ENCODE measurements around the gene HLCS. TPM values are rescaled to one million over a fixed set of nuclear protein-coding genes. Genes with fewer than 3 reads are reported as not detected.
A peak's percentile ranks its signal among the peaks of the same experiment; 100 is the strongest.

Gene HLCS
- total RNA-seq, 1 experiment from 2014 or later: 55.9 TPM

GRCh38 chr21:36866419-36866818, 100.0 kb downstream of the HLCS start:
- no peaks in the 10 kb centered on the region for H3K9me3 ChIP-seq (ENCODE audit: low read length)
- peak overlapping the region; percentile 31 for H3K4me2 ChIP-seq (ENCODE audit: low read depth, low read length, poor library complexity, severe bottlenecking)
- no peak overlapping the region for H3K9ac ChIP-seq (ENCODE audit: low read length)
- H4K20me1 ChIP-seq (ENCODE audit: insufficient read depth, low read depth, low read length): peaks cover 12% of the 10 kb centered on the region; the same call in 1 of the 2 replicates
- no peak overlapping the region for H3K4me3 ChIP-seq (ENCODE audit: low read length)
- H2AFZ ChIP-seq (ENCODE audit: low read length): no peak overlapping the region
- H3K79me2 ChIP-seq (ENCODE audit: low read length): no peaks in the 10 kb centered on the region
- H3K27me3 ChIP-seq (ENCODE audit: low read length): no peaks in the 10 kb centered on the region
- no peaks in the 10 kb centered on the region for H3K9me2 ChIP-seq (replicated peaks; ENCODE audit: insufficient read depth, low read length)
- H3K4me1 ChIP-seq (ENCODE audit: low read length): peaks cover 15% of the 10 kb centered on the region
- no peaks in the 10 kb centered on the region for H3K36me3 ChIP-seq (ENCODE audit: insufficient read depth, low read length)
- no peak overlapping the region for H3K27ac ChIP-seq (ENCODE audit: low read length)
- no peak for DNase-seq

- no peaks in the 10 kb centered on the region for H3K79me2 ChIP-seq (ENCODE audit: low read length)
- H3K4me1 ChIP-seq (ENCODE audit: low read length): peaks cover 21% of the 10 kb centered on the region
- no peak for DNase-seq
- H2AFZ ChIP-seq (ENCODE audit: low read length): no peak overlapping the region
- no peak overlapping the region for H3K27ac ChIP-seq (ENCODE audit: low read length)
- H3K4me3 ChIP-seq (ENCODE audit: low read length): no peak overlapping the region
- H3K9ac ChIP-seq (ENCODE audit: low read length): no peak overlapping the region
- peaks cover 10% of the 10 kb centered on the region; the same call in 1 of the 2 replicates for H4K20me1 ChIP-seq (ENCODE audit: insufficient read depth, low read depth, low read length)
- H3K9me3 ChIP-seq (ENCODE audit: low read length): no peaks in the 10 kb centered on the region
- H3K27me3 ChIP-seq (ENCODE audit: low read length): no peaks in the 10 kb centered on the region
- no peaks in the 10 kb centered on the region for H3K36me3 ChIP-seq (ENCODE audit: insufficient read depth, low read length)
- H3K9me2 ChIP-seq (replicated peaks; ENCODE audit: insufficient read depth, low read length): no peaks in the 10 kb centered on the region
- H3K4me2 ChIP-seq (ENCODE audit: low read depth, low read length, poor library complexity, severe bottlenecking): no peak overlapping the region
Measured at GRCh38 chr21:36864974-36865373, 101.5 kb downstream of the HLCS start.

- H3K9ac ChIP-seq (ENCODE audit: low read length): no peak overlapping the region
- no peaks in the 10 kb centered on the region for H3K9me2 ChIP-seq (replicated peaks; ENCODE audit: insufficient read depth, low read length)
- DNase-seq: no peak
- H3K79me2 ChIP-seq (ENCODE audit: low read length): no peaks in the 10 kb centered on the region
- no peak overlapping the region for H3K27ac ChIP-seq (ENCODE audit: low read length)
- no peaks in the 10 kb centered on the region for H3K36me3 ChIP-seq (ENCODE audit: insufficient read depth, low read length)
- no peaks in the 10 kb centered on the region for H3K9me3 ChIP-seq (ENCODE audit: low read length)
- no peak overlapping the region for H3K4me2 ChIP-seq (ENCODE audit: low read depth, low read length, poor library complexity, severe bottlenecking)
- no peak overlapping the region for H3K4me3 ChIP-seq (ENCODE audit: low read length)
- H4K20me1 ChIP-seq (ENCODE audit: insufficient read depth, low read depth, low read length): peaks cover 10% of the 10 kb centered on the region; the same call in 1 of the 2 replicates
- no peaks in the 10 kb centered on the region for H3K27me3 ChIP-seq (ENCODE audit: low read length)
- H3K4me1 ChIP-seq (ENCODE audit: low read length): peaks cover 24% of the 10 kb centered on the region
- no peak overlapping the region for H2AFZ ChIP-seq (ENCODE audit: low read length)
Measured at GRCh38 chr21:36863260-36863659, 103.2 kb downstream of the HLCS start.

- Histone ChIP-seq H3K4me1 (ENCODE audit: low read length) (peaks cover 15% of the 10 kb centered on the region), H3K27ac (ENCODE audit: low read length) (no peak overlapping the region), H3K79me2 (ENCODE audit: low read length) (no peaks in the 10 kb centered on the region), H3K4me3 (ENCODE audit: low read length) (no peak overlapping the region), H3K27me3 (ENCODE audit: low read length) (no peaks in the 10 kb centered on the region), H3K9me2 (replicated peaks; ENCODE audit: insufficient read depth, low read length) (no peaks in the 10 kb centered on the region), H3K9ac (ENCODE audit: low read length) (no peak overlapping the region), H3K36me3 (ENCODE audit: insufficient read depth, low read length) (no peaks in the 10 kb centered on the region), H3K4me2 (ENCODE audit: low read depth, low read length, poor library complexity, severe bottlenecking) (no peak overlapping the region), H3K9me3 (ENCODE audit: low read length) (no peaks in the 10 kb centered on the region), H2AFZ (ENCODE audit: low read length) (no peak overlapping the region), H4K20me1 (ENCODE audit: insufficient read depth, low read depth, low read length) (no peaks in the 10 kb centered on the region; the same call in 1 of the 2 replicates)
- DNase-seq: no peak
Measured at GRCh38 chr21:36861595-36862323, 104.7 kb downstream of the HLCS start.

GRCh38 chr21:36860736-36861594, 105.5 kb downstream of the HLCS start:
- DNase-seq: no peak
- Histone ChIP-seq H3K9me3 (ENCODE audit: low read length) (no peaks in the 10 kb centered on the region), H3K36me3 (ENCODE audit: insufficient read depth, low read length) (no peaks in the 10 kb centered on the region), H3K4me3 (ENCODE audit: low read length) (no peak overlapping the region), H3K9me2 (replicated peaks; ENCODE audit: insufficient read depth, low read length) (no peaks in the 10 kb centered on the region), H4K20me1 (ENCODE audit: insufficient read depth, low read depth, low read length) (no peaks in the 10 kb centered on the region; the same call in 1 of the 2 replicates), H3K4me1 (ENCODE audit: low read length) (peaks cover 9% of the 10 kb centered on the region; the same call in 1 of the 2 replicates), H2AFZ (ENCODE audit: low read length) (no peak overlapping the region), H3K27me3 (ENCODE audit: low read length) (no peaks in the 10 kb centered on the region), H3K27ac (ENCODE audit: low read length) (no peak overlapping the region), H3K79me2 (ENCODE audit: low read length) (no peaks in the 10 kb centered on the region), H3K9ac (ENCODE audit: low read length) (no peak overlapping the region), H3K4me2 (ENCODE audit: low read depth, low read length, poor library complexity, severe bottlenecking) (no peak overlapping the region)

- Histone ChIP-seq H3K79me2 (ENCODE audit: low read length) (no peaks in the 10 kb centered on the region), H3K36me3 (ENCODE audit: insufficient read depth, low read length) (no peaks in the 10 kb centered on the region), H3K27ac (ENCODE audit: low read length) (no peak overlapping the region), H3K4me1 (ENCODE audit: low read length) (peaks cover 9% of the 10 kb centered on the region; the same call in 1 of the 2 replicates), H3K9me3 (ENCODE audit: low read length) (no peaks in the 10 kb centered on the region), H3K9me2 (replicated peaks; ENCODE audit: insufficient read depth, low read length) (no peaks in the 10 kb centered on the region), H3K4me2 (ENCODE audit: low read depth, low read length, poor library complexity, severe bottlenecking) (no peak overlapping the region), H3K4me3 (ENCODE audit: low read length) (no peak overlapping the region), H4K20me1 (ENCODE audit: insufficient read depth, low read depth, low read length) (no peaks in the 10 kb centered on the region; the same call in 1 of the 2 replicates), H3K9ac (ENCODE audit: low read length) (no peak overlapping the region), H2AFZ (ENCODE audit: low read length) (no peak overlapping the region), H3K27me3 (ENCODE audit: low read length) (no peaks in the 10 kb centered on the region)
- peak; percentile 82 for DNase-seq
Measured at GRCh38 chr21:36859744-36860501, 106.5 kb downstream of the HLCS start.

GRCh38 chr21:36858320-36858957, 108.0 kb downstream of the HLCS start:
- H3K9ac ChIP-seq (ENCODE audit: low read length): no peak overlapping the region

More at GRCh38 chr21:36858320-36858957, 108.0 kb downstream of the HLCS start:
- Histone ChIP-seq H3K27me3 (ENCODE audit: low read length) (no peaks in the 10 kb centered on the region), H3K4me1 (ENCODE audit: low read length) (peaks cover 9% of the 10 kb centered on the region; the same call in 1 of the 2 replicates), H3K4me3 (ENCODE audit: low read length) (no peak overlapping the region), H3K27ac (ENCODE audit: low read length) (no peak overlapping the region), H2AFZ (ENCODE audit: low read length) (no peak overlapping the region), H3K4me2 (ENCODE audit: low read depth, low read length, poor library complexity, severe bottlenecking) (no peak overlapping the region), H3K36me3 (ENCODE audit: insufficient read depth, low read length) (no peaks in the 10 kb centered on the region), H3K79me2 (ENCODE audit: low read length) (no peaks in the 10 kb centered on the region), H3K9me3 (ENCODE audit: low read length) (no peaks in the 10 kb centered on the region), H4K20me1 (ENCODE audit: insufficient read depth, low read depth, low read length) (no peaks in the 10 kb centered on the region; the same call in none of the 2 replicates), H3K9me2 (replicated peaks; ENCODE audit: insufficient read depth, low read length) (no peaks in the 10 kb centered on the region)
- no peak for DNase-seq
